Lung (tissue), 12 donors: ENCODE measurements around the gene ELF4. TPM values are rescaled to one million over a fixed set of nuclear protein-coding genes. Genes with fewer than 3 reads are reported as not detected.
"Not testable (repeated sequence)": the region's sequence is repeated elsewhere in the genome, so short reads cannot be mapped to it uniquely, and the experiment has no call there.

ENCODE experiments used
- ATAC-seq: fragments of 200-7000 bp; cut with Tn5 transposase; one replicate; pipeline ENCODE4 v1.9.1; 2020; ENCODE audit warnings: moderate number of reproducible peaks; ENCODE audit not compliant: insufficient read depth, low FRiP score
- DNase-seq, 3 donors: peaks; one replicate each; pipeline ENCODE4 v3.0.0-alpha.2; 2013 to 2017
- H3K27ac ChIP-seq, 2 donors: one replicate each; pipeline ENCODE4 v1.5.1; 2013; ENCODE audit warnings: mild to moderate bottlenecking in 2 of 2, moderate library complexity in 2 of 2, control low read depth in 1 of 2, inconsistent platforms in 1 of 2, low read depth in 1 of 2, low read length in 1 of 2
- H3K27me3 ChIP-seq, 3 donors: one replicate each; pipeline ENCODE4 v1.5.1; 2013; ENCODE audit warnings: low read length in 2 of 3; ENCODE audit not compliant: control insufficient read depth in 3 of 3, insufficient read depth in 3 of 3
- H3K36me3 ChIP-seq, 4 donors: one replicate each; pipeline ENCODE4 v1.5.1; 2013; ENCODE audit warnings: low read length in 4 of 4, mild to moderate bottlenecking in 1 of 4, moderate library complexity in 1 of 4; ENCODE audit not compliant: control insufficient read depth in 4 of 4, insufficient read depth in 4 of 4
- H3K4me1 ChIP-seq, 5 donors: one replicate each; pipeline ENCODE4 v1.5.1; 2013; ENCODE audit warnings: low read length in 5 of 5, mild to moderate bottlenecking in 2 of 5, moderate library complexity in 1 of 5; ENCODE audit not compliant: control insufficient read depth in 5 of 5, insufficient read depth in 5 of 5
- H3K4me3 ChIP-seq: one replicate; pipeline ENCODE4 v1.5.1; 2013; ENCODE audit warnings: mild to moderate bottlenecking, control low read depth, moderate library complexity
- H3K9ac ChIP-seq, 2 donors: one replicate each; pipeline ENCODE4 v1.5.1; 2013; ENCODE audit warnings: low read length in 2 of 2, control low read depth in 1 of 2; ENCODE audit not compliant: insufficient read depth in 1 of 2
- H3K9me3 ChIP-seq, 4 donors: one replicate each; pipeline ENCODE4 v1.5.1; 2013; ENCODE audit warnings: low read length in 3 of 4, mild to moderate bottlenecking in 1 of 4, moderate library complexity in 1 of 4; ENCODE audit not compliant: control insufficient read depth in 4 of 4, insufficient read depth in 3 of 4
- WGBS, 2 donors: extraction: QIAGEN DNeasy Blood & Tissue Kit; methylation state at CpG; one replicate each; pipeline ENCODE4 v1.1.7; 2013; 5-methylcytosine and 5-hydroxymethylcytosine counted together
- polyA plus RNA-seq, 2 donors: library from polyadenylated mRNA; stranded (reverse); fragments of 200-250 nt; gene quantifications; one replicate each; pipeline ENCODE4 v1.2.1, GENCODE V29; 2013
- total RNA-seq, 2 donors: library from RNA; depleted of rRNA in 1 of 2; stranded (reverse); fragments of >200 nt in 1 of 2; gene quantifications; one replicate each; pipeline ENCODE4 v1.2.1, GENCODE V29; 2014 to 2021
- TF ChIP-seq, protein P1 (sequence below): IDR thresholded peaks from 2 replicates; pipeline ENCODE4 v1.5.1; 2012; ENCODE audit warnings: mild to moderate bottlenecking; ENCODE audit errors: control extremely low read depth, extremely low read depth
- donor health status: control.
- donor health status: control.
- donor health status: Bipolar disorder and iron deficiency.
- donor health status: healthy.
- donor health status: DM: yes; HTN: yes; CAD: no.

Gene ELF4
- total and polyA plus RNA-seq, 4 donors = 5.9 to 24.5 (median 16.4) TPM

DNA sequence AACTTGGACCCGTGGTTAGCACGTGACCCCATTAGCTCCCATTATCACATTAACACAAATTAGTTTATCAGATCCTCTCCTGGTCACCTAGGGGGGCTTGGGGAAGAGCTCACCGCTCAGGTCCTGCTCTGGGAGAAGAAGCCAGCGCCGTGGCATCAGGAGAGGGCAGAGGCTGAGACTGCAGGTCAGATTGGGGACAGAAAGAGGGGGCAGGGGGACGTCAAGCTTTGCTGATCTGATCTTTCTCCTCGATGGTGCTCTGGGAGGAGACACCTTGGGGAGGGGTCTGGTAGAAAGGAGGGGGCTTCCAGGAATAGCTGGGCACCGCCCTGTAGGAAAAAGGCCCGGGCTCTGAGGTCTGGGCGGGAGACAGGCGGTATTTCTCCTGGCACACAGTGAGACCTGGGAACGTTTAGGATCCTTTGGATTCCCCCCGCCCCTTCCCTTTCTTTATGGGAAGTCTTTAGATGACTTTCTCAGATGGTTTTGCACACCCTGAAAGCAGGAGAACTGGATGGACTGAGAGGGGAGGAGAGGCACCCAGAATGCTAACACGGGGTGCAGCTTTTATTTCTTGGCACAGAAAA, 9.1 kb upstream of the ELF4 start:
- DNase-seq (peak in 1 of 3 donors; percentile 14), ATAC-seq (no peak)
- no peaks in the 10 kb centered on the region for H3K36me3 ChIP-seq
- TF ChIP-seq, protein P1, sequence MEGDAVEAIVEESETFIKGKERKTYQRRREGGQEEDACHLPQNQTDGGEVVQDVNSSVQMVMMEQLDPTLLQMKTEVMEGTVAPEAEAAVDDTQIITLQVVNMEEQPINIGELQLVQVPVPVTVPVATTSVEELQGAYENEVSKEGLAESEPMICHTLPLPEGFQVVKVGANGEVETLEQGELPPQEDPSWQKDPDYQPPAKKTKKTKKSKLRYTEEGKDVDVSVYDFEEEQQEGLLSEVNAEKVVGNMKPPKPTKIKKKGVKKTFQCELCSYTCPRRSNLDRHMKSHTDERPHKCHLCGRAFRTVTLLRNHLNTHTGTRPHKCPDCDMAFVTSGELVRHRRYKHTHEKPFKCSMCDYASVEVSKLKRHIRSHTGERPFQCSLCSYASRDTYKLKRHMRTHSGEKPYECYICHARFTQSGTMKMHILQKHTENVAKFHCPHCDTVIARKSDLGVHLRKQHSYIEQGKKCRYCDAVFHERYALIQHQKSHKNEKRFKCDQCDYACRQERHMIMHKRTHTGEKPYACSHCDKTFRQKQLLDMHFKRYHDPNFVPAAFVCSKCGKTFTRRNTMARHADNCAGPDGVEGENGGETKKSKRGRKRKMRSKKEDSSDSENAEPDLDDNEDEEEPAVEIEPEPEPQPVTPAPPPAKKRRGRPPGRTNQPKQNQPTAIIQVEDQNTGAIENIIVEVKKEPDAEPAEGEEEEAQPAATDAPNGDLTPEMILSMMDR = no peak
- H3K4me3 ChIP-seq = no peak overlapping the region
- WGBS, 2 donors = 60 to 67% methylated on average over 10 to 14 of the region's 14 CpGs
- peak overlapping the region in 1 of 2 donors; percentile 2 for H3K9ac ChIP-seq
- peaks cover 0 to 2% (median 0%) of the 10 kb centered on the region in 4 donors for H3K9me3 ChIP-seq
- peak overlapping the region in 1 of 2 donors; percentile 46 for H3K27ac ChIP-seq
- H3K27me3 ChIP-seq = no peaks in the 10 kb centered on the region
- peaks cover 0 to 4% (median 0%) of the 10 kb centered on the region in 5 donors for H3K4me1 ChIP-seq

DNA sequence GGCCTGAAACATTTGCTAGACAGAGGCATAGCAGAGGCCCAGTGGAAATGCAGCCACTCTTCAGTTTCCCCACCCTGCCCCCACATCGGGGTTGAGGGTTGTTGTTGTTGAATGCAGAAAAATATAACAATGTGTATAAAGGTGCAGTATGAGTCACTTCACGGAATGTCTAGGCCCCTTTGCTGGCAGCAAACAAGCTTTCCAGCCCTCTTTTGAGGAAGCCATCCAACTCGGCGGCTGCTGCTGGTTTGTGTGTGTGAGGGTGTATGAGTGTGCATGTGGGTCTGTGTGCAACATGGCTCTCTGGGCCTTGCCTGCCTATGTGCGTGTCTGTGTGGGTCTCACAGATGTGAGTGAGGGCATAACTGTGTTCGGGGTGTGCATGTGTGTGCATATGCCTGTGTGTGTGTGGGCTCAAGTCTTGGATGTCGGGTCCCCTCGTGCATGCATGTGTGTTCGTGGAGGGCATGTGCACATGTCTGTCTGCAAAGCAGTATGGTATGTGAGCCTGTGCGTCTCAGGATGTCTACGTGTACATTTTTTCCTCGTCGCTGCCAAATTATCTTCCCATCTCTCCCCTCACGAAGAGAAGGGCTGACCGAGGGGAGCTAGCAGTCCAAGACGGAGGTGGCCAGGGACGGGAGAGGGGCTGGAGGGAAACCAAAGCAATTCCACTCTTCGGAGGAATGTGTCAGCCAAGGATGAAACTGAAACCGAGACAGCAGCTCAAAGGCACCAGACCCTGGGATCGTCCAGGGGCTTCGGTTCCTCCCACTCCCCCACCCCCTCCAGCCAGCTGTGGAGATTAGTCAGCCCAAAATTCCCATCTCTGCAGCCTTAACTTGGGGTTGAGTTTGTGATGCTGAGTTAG, 8.4 kb upstream of the ELF4 start:
- Histone ChIP-seq H3K27ac (peak overlapping the region in 1 of 2 donors; percentile 46), H3K4me3 (no peak overlapping the region), H3K4me1 (peaks cover 0 to 4% (median 0%) of the 10 kb centered on the region in 5 donors), H3K27me3 (no peaks in the 10 kb centered on the region), H3K9ac (peak overlapping the region in 1 of 2 donors; percentile 2), H3K9me3 (peaks cover 0 to 2% (median 0%) of the 10 kb centered on the region in 4 donors), H3K36me3 (no peaks in the 10 kb centered on the region)
- 64 to 65% methylated on average over 20 to 21 of the region's 21 CpGs for WGBS, 2 donors
- no peak for ATAC-seq
- TF ChIP-seq, protein P1 = no peak
- DNase-seq = peak; percentile 33 to 53 (median 45)

DNA sequence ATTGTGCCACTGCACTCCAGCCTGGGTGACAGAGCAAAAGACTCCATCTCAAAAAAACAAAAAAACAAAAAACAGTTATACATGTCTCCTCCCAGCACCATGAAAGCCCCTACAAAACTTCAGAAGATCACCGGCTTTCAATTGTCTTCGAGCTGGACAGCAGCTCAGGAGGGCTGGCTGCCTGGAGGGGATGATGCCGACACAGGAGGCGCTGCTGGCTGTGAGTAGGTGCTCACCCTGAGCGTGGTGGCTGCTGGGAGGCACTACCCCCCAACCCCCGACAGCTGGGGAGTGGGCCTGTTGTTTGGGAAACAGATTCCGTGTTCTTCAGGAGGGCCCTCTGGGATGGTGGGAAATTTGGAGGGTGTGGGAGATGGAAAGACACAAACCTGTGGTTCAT, 6.9 kb upstream of the ELF4 start:
- TF ChIP-seq, protein P1 = no peak
- Histone ChIP-seq H3K36me3 (no peaks in the 10 kb centered on the region), H3K9ac (no peak overlapping the region), H3K9me3 (peaks cover 0 to 2% (median 0%) of the 10 kb centered on the region in 4 donors), H3K4me1 (peaks cover 0 to 4% (median 0%) of the 10 kb centered on the region in 5 donors), H3K27ac (no peak overlapping the region), H3K27me3 (no peaks in the 10 kb centered on the region), H3K4me3 (no peak overlapping the region)
- ATAC-seq (no peak), DNase-seq (no peak)
- WGBS, 2 donors = 81 to 98% methylated on average over 5 to 7 of the region's 7 CpGs

DNA sequence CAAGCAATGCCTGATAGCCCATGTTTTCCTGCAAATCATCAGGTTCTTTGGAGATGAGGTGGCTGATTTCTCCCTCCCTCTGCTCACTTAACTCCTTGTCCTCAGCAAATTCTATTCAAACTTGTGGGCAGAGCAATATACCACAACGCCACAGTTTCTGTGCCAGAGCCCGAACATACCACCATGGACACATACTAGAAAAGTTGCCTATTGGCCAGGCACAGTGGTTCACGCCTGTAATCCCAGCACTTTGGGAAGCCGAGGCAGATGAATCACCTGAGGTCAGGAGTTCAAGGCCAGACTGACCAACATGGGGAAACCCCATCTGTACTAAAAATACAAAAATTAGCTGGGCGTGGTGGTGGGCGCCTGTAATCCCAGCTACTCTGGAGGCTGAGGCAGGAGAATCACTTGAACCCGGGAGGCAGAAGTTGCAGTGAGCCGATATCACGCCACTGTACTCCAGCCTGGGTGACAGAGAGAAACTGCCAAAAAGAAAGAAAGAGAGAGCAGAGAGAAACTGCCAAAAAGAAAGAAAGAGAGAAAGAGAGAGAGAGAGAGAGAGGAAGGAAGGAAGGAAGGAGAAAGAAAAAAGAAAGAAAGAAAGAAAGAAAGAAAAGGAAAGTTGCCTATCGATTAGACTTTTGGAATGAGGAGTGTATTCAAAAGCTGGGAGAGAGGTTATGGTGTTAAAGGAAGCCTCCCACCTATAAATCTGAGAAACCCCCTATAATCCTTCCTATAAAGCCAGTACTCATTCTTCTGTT, 5.0 kb upstream of the ELF4 start:
- not testable (repeated sequence) for H3K27ac ChIP-seq, H3K4me1 ChIP-seq, H3K9me3 ChIP-seq, ATAC-seq, H3K27me3 ChIP-seq, DNase-seq, H3K9ac ChIP-seq, H3K4me3 ChIP-seq, H3K36me3 ChIP-seq
- 82 to 92% methylated on average over 10 of the region's 10 CpGs for WGBS, 2 donors
